ENCODE measurements around the gene ZNF500.

DNA sequence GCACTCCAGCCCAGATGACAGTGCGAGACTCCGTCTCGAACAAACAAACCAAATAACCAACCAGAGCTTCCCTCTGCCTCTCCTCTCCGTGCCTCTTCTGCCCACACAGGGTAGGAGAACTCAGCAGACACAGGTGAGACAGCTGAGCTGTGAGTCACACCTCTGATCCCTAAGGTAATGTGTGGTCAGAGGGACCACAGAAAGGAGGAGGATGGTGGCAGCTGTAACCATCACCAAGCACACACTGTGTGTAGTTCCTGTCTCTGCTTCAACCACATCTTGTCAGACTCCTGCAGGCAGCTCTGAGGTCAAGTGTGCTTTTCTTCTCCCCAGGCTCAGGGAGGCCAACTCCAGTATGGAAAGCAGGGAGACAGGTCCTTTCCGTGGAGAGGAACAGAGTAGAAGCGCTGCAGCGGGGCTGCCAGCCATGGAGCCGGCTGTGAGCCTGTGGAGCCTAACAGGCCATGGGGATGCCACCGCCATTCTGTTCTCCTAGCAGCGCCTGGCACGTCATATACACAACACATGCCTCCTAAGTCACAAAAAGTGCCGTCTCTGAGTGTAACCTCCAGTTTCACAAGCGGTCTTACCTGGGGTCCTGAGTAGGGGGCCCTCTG is 66.5 kb downstream of the ZNF500 start:
- TF ChIP-seq BHLHE40 (IDR thresholded peaks at IDR 0.05; ENCODE audit: borderline replicate concordance) (no peak), ELF4 (IDR thresholded peaks at IDR 0.05) (no peak), FOXM1 (IDR thresholded peaks at IDR 0.05; ENCODE audit: borderline replicate concordance) (no peak), SP1 (IDR thresholded peaks at IDR 0.05) (no peak), HDGF (IDR thresholded peaks at IDR 0.05; ENCODE audit: borderline replicate concordance) (no peak), FOXK2 (IDR thresholded peaks at IDR 0.05) (no peak), NFRKB (IDR thresholded peaks at IDR 0.05) (no peak), ARNT (IDR thresholded peaks at IDR 0.05) (no peak), FOXA1 (IDR thresholded peaks at IDR 0.05) (no peak), SUZ12 (IDR thresholded peaks at IDR 0.05) (no peak)
